HCT116 (cell line): ENCODE results near the gene ZNF304. TPM values are rescaled to one million over a fixed set of nuclear protein-coding genes. Genes with fewer than 3 reads are reported as not detected.

Experiments
- ATAC-seq: fragments of 200-7000 bp; cut with Tn5 transposase; 2 replicates; pipeline ENCODE4 v1.9.1; 2020; ENCODE audit warnings: mild to moderate bottlenecking, moderate library complexity
- BruUV-seq: library from RNA; stranded (reverse); fragments of 400-500 nt; replicated peaks from 2 replicates; lab custom pipeline; 2021; lab: Mats Ljungman, UMichigan
- CTCF ChIA-PET: fragments of 300-600 bp; sonication (Branson Sonifier 250); formaldehyde crosslinking; loops from one replicate; lab custom pipeline; 2021; ENCODE audit warnings: antibody characterized with exemption; lab: Charles Lee
- POLR2A ChIA-PET: fragments of 300-600, 350-600 bp; sonication (Branson Sonifier 250); formaldehyde crosslinking; loops from one replicate; lab custom pipeline; 2021; ENCODE audit warnings: antibody characterized with exemption; lab: Charles Lee
- RAD21 ChIA-PET, 2 experiments: fragments of 300-600 bp; sonication (Branson Sonifier 250); formaldehyde crosslinking; loops; one replicate each; lab custom pipeline; 2023; ENCODE audit warnings: low total read pairs in 2 of 2; ENCODE audit not compliant: uncharacterized antibody in 2 of 2, unreplicated experiment in 2 of 2, low non-redundant PET in 1 of 2; lab: Charles Lee
- DNase-seq: peaks from one replicate; pipeline ENCODE4 v3.0.0-alpha.2; 2010; ENCODE audit warnings: low read depth, low spot score
- H2AFZ ChIP-seq: fragments of 200-600 bp; shearing (Covaris generic), sonication (generic); 2 replicates; pipeline ENCODE4 v1.6.1; 2017; ENCODE audit warnings: low read depth, mixed run types, mixed read lengths, antibody characterized with exemption, low read length; ENCODE audit not compliant: poor library complexity, severe bottlenecking
- H3K27ac ChIP-seq: 2 replicates; pipeline ENCODE4 v1.5.1; 2012; ENCODE audit warnings: low read depth, low read length
- H3K27me3 ChIP-seq: fragments of 200-600 bp; sonication (generic); 2 replicates; pipeline ENCODE4 v1.6.1; 2016; ENCODE audit warnings: mixed run types, low read length, mixed read lengths; ENCODE audit not compliant: insufficient read depth
- H3K36me3 ChIP-seq, 2 experiments: fragments of 200-500 bp in 1 of 2; fragments of 200-600 bp in 1 of 2; sonication (Bioruptor generic) in 1 of 2; sonication (generic) in 1 of 2; 2 replicates each; pipeline versions ENCODE4 v1.5.1 to v1.6.1; 2014 to 2016; ENCODE audit warnings: low read length in 2 of 2, inconsistent platforms in 1 of 2, mixed read lengths in 1 of 2, mixed run types in 1 of 2; ENCODE audit not compliant: insufficient read depth in 2 of 2, control insufficient read depth in 1 of 2
- H3K4me1 ChIP-seq, 2 experiments: fragments of 200-600 bp in 1 of 2; sonication (generic) in 1 of 2; 2 replicates each; pipeline versions ENCODE4 v1.5.1 to v1.6.1; 2012 to 2017; ENCODE audit warnings: low read length in 2 of 2, inconsistent platforms in 1 of 2, mild to moderate bottlenecking in 1 of 2, mixed read lengths in 1 of 2, mixed run types in 1 of 2, moderate library complexity in 1 of 2; ENCODE audit not compliant: insufficient read depth in 2 of 2, control insufficient read depth in 1 of 2
- H3K4me2 ChIP-seq: fragments of 200-600 bp; sonication (generic); 2 replicates; pipeline ENCODE4 v1.6.1; 2017; ENCODE audit warnings: mixed run types, low read length, mixed read lengths
- H3K4me3 ChIP-seq, 2 experiments: fragments of 200-600 bp in 1 of 2; sonication (generic) in 1 of 2; replicated peaks in 1 of 2; 2 replicates each; pipeline ENCODE4 v1.5.1; 2011 to 2016; ENCODE audit warnings: low read length in 2 of 2, control low read depth in 1 of 2, low read depth in 1 of 2, mild to moderate bottlenecking in 1 of 2, mixed read lengths in 1 of 2, mixed run types in 1 of 2
- H3K79me2 ChIP-seq: fragments of 200-600 bp; sonication (generic); 2 replicates; pipeline ENCODE4 v1.6.1; 2017; ENCODE audit warnings: mild to moderate bottlenecking, mixed run types, low read length, moderate library complexity, mixed read lengths; ENCODE audit not compliant: insufficient read depth
- H3K9ac ChIP-seq: fragments of 200-600 bp; sonication (generic); 2 replicates; pipeline ENCODE4 v1.6.1; 2016; ENCODE audit warnings: low read length, mixed read lengths
- H3K9me2 ChIP-seq: fragments of 200-600 bp; sonication (generic), shearing (Covaris generic); 2 replicates; pipeline ENCODE4 v1.6.1; 2017; ENCODE audit warnings: mixed run types, mild to moderate bottlenecking, moderate library complexity; ENCODE audit not compliant: insufficient read depth
- H3K9me3 ChIP-seq, 2 experiments: fragments of 200-500 bp in 1 of 2; fragments of 200-600 bp in 1 of 2; sonication (Bioruptor generic) in 1 of 2; sonication (generic) in 1 of 2; 2 replicates each; pipeline ENCODE4 v1.6.1; 2014 to 2017; ENCODE audit warnings: low read length in 2 of 2, mixed read lengths in 2 of 2, inconsistent platforms in 1 of 2, low read depth in 1 of 2, mild to moderate bottlenecking in 1 of 2, mixed run types in 1 of 2, moderate library complexity in 1 of 2; ENCODE audit not compliant: control insufficient read depth in 1 of 2, insufficient read depth in 1 of 2
- H4K20me1 ChIP-seq: fragments of 200-600 bp; sonication (generic), shearing (Covaris generic); 2 replicates; pipeline ENCODE4 v1.6.1; 2017; ENCODE audit warnings: mixed run types, mild to moderate bottlenecking, moderate library complexity; ENCODE audit not compliant: insufficient read depth
- ATF3 ChIP-seq: IDR thresholded peaks from 2 replicates; pipeline ENCODE4 v1.6.1; 2012
- ELF1 ChIP-seq: IDR thresholded peaks from 2 replicates; pipeline ENCODE4 v1.6.1; 2012; ENCODE audit warnings: low read depth, borderline replicate concordance
- MAX ChIP-seq: IDR thresholded peaks from 2 replicates; pipeline ENCODE4 v1.6.1; 2012
- POLR2A ChIP-seq: IDR thresholded peaks from 2 replicates; pipeline ENCODE4 v1.7.0; 2011; ENCODE audit warnings: borderline replicate concordance; ENCODE audit not compliant: insufficient read depth, insufficient read length; ENCODE audit errors: extremely low read depth
- RAD21 ChIP-seq: IDR thresholded peaks from 2 replicates; pipeline ENCODE4 v1.6.1; 2012; ENCODE audit warnings: low read depth, mild to moderate bottlenecking
- SIN3A ChIP-seq: IDR thresholded peaks from 2 replicates; pipeline ENCODE4 v1.6.1; 2012; ENCODE audit warnings: low read depth
- TCF7L2 ChIP-seq: IDR thresholded peaks from 2 replicates; pipeline ENCODE4 v1.7.0; 2011; ENCODE audit warnings: borderline replicate concordance, inconsistent platforms; ENCODE audit not compliant: insufficient read depth, insufficient read length; ENCODE audit errors: extremely low read depth
- YY1 ChIP-seq: IDR thresholded peaks from 2 replicates; pipeline ENCODE4 v1.6.1; 2011; ENCODE audit warnings: low read length, low read depth, moderate library complexity, mild to moderate bottlenecking; ENCODE audit not compliant: insufficient replicate concordance; ENCODE audit errors: extremely low read depth
- ZBTB33 ChIP-seq: IDR thresholded peaks from 2 replicates; pipeline ENCODE4 v1.6.1; 2011; ENCODE audit warnings: mild to moderate bottlenecking, low read length, moderate library complexity; ENCODE audit not compliant: insufficient replicate concordance; ENCODE audit errors: extremely low read depth
- ZNF274 ChIP-seq: fragments of 200-500 bp; sonication (Bioruptor generic); IDR thresholded peaks from 2 replicates; pipeline ENCODE4 v1.6.1; 2014; ENCODE audit warnings: mild to moderate bottlenecking, low read depth, low read length, inconsistent platforms
- intact Hi-C: fragments of 100-400 bp; cut with micrococcal nuclease; formaldehyde crosslinking; loops from 2 replicates; pipeline ENCODE4 v1.10.0; 2022
- total RNA-seq: library from RNA; stranded (reverse); gene quantifications from one replicate; pipeline ENCODE4 v1.2.1, GENCODE V29; 2021; ENCODE audit not compliant: unreplicated experiment

ZNF304 gene
- total RNA-seq, 1 experiment from 2014 or later = 6.3 TPM

- no peak overlapping the region for H3K9ac ChIP-seq
- H2AFZ ChIP-seq = no peak overlapping the region
- H3K9me3 ChIP-seq = no peaks in the 10 kb centered on the region; a peak in 1 of 4 replicates
- H3K27me3 ChIP-seq = no peaks in the 10 kb centered on the region
- peaks cover 13 to 31% of the 10 kb centered on the region in 2 experiments for H3K36me3 ChIP-seq
- H3K79me2 ChIP-seq = peaks cover 7% of the 10 kb centered on the region; the same call in 1 of the 2 replicates
- no peak for DNase-seq
- H3K4me2 ChIP-seq = no peak overlapping the region
- intact Hi-C loops = no loop called here
- no peak for TF ChIP-seq RAD21
- TF ChIP-seq ELF1 = no peak
- no peak for TF ChIP-seq MAX
- no peak for TF ChIP-seq TCF7L2
- no peak for TF ChIP-seq ZBTB33
- no peak for TF ChIP-seq YY1
- TF ChIP-seq ZNF274 = no peak
- TF ChIP-seq SIN3A = no peak
- no peak for TF ChIP-seq ATF3
- no peak for TF ChIP-seq POLR2A
- H3K27ac ChIP-seq = no peak overlapping the region
- no peaks in the 10 kb centered on the region for H4K20me1 ChIP-seq
- no peak for ATAC-seq
- peaks cover 3 to 9% of the 10 kb centered on the region in 2 experiments; a peak in 3 of 4 replicates for H3K4me1 ChIP-seq
- RAD21 ChIA-PET = no interaction called here
- BruUV-seq = no TSS peak
- CTCF ChIA-PET = no interaction called here
- H3K4me3 ChIP-seq = no peak overlapping the region
- POLR2A ChIA-PET = no interaction called here
- no peaks in the 10 kb centered on the region for H3K9me2 ChIP-seq
These were observed 8.2 kb downstream of the ZNF304 start for GRCh38 chr19:57359300-57359699.
